ENCODE measurements around the gene SMIM14.

DNA sequence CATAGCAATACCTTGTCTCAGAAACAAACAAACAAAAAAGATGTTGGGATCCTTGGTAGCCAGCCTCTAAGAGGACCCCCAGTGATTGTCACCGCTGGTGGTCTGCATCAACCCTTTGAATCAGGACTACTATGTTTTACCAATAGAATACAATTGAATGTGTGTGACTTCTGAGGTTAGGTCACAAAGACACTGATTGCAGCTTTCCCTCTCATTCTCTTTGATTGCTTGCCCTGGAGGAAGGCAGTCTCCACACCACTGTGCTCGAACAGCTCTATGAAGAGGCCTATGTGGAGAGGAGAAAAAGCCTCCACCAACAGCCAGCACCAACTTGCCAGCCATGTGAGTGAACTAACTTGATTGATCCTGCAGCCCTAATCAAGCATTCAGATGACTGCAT lies 2.8 kb upstream of the SMIM14 start:
- TF ChIP-seq, protein P1, sequence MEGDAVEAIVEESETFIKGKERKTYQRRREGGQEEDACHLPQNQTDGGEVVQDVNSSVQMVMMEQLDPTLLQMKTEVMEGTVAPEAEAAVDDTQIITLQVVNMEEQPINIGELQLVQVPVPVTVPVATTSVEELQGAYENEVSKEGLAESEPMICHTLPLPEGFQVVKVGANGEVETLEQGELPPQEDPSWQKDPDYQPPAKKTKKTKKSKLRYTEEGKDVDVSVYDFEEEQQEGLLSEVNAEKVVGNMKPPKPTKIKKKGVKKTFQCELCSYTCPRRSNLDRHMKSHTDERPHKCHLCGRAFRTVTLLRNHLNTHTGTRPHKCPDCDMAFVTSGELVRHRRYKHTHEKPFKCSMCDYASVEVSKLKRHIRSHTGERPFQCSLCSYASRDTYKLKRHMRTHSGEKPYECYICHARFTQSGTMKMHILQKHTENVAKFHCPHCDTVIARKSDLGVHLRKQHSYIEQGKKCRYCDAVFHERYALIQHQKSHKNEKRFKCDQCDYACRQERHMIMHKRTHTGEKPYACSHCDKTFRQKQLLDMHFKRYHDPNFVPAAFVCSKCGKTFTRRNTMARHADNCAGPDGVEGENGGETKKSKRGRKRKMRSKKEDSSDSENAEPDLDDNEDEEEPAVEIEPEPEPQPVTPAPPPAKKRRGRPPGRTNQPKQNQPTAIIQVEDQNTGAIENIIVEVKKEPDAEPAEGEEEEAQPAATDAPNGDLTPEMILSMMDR (conservative IDR thresholded peaks at IDR 0.05; ENCODE audit: low read depth, low read length): no peak
- no peak for TF ChIP-seq EZH2 (IDR thresholded peaks at IDR 0.05; ENCODE audit: borderline replicate concordance, low read depth, low read length, poor library complexity, severe bottlenecking)
